Globus pallidus (tissue), 1 donor: ENCODE measurements around the gene OR51S1.
"Not testable (repeated sequence)": the region's sequence is repeated elsewhere in the genome, so short reads cannot be mapped to it uniquely, and the experiment has no call there.

Experiments used
- DNase-seq: peaks from one replicate; pipeline ENCODE4 v3.0.0-alpha.2; 2015; ENCODE audit warnings: low spot score

OR51S1 gene

DNA sequence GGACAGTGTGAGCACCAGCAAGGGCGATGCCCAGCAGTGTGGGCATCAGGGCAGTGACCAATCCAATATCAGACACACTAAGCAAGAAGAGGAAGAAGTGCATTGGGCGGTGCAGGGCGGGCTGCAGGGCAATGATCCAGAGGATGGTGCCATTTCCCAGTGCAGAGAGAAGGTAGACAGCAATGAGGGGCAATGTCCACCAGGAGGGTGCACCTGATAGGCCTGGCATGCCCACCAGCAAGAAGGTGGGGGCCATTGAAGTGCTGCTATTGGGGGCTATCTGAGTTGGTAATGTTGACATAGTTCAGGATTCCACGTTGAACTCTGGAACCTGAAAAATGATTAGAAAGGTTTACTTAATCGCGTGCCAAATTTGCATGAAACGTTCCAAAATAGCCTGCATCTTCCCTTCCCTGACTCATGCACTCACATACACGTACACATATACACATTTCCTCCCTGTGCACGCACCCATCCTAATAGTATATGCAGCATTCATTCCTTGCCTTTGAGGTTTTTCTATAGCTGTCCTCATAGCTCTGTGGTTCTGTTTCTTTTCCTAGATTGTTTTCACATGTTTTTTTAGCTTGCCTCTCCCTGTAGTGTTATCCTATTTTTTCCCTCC lies at the start of gene OR51S1:
OR51S1 (minus strand) TSS at position 301 of the 625 bp plus-strand sequence; CDS start at position 301, 0 bp downstream.
- DNase-seq, result no peak

DNA sequence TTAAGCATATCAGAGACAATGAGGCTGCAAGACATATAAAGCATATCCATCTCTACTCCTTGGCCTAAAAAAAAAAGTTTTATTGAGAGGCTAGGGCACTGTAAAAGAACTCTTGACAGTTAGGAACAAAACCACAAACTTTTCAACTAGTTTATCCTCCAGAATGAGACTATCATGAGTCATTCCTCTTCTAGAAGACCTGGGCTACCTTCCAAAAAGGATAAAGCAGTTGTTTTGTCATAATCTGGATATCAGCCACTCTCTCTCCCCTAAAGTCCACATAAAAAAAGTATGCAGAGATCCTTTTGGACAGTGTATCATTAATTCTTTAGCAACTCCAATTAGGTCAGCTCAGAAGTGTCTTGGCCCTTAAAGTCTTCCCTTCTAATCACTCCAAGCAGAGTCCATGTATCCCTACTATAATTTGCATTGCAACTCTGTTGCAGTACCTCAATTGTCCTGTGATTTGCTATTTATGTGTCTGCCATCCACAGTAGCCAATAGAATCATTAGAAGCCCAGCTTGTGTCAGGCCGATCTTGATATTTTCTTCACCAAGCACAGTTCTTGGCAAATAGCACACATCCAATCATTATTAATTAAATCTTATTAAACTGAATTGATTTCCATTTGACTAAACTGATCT lies 43.1 kb upstream of the OR51S1 start:
- no peak for DNase-seq

DNA sequence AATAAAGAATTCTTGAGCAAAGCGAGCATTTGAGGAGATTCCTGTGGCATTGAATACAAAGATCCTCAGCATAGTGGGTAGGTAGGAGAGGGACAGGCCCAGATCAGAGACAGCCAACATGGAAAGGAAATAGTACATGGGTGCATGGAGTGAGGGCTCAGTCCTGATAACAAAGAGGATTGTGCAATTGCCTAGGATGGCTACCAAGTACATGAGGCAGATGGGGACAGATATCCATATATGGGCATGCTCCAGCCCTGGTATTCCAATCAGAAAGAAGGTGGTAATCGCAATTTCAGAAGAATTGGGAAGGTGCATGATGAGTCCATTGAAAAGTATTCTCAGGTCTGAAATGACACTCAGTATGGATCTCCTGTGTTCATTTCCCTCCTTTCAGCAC lies 41.3 kb upstream of the OR51S1 start:
- no peak for DNase-seq

DNA sequence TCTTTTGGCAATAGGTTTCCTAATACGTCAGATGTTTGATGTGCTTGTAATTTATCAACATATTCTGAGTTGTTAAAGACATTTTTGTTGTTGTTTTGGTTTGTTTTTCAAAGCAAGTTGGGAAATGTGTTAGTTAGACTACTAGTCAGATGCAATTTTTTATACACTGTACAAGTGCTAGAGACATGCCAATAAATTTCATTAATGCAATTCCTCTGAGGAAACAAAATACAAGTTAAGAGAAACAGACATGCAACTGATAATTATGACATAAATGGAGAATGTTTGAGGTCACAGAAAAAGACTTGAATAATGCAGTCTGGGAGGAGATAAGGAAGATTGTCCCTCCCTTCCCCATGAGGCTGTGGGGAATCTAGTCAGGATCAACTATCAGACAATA lies 38.6 kb upstream of the OR51S1 start:
- no peak for DNase-seq

DNA sequence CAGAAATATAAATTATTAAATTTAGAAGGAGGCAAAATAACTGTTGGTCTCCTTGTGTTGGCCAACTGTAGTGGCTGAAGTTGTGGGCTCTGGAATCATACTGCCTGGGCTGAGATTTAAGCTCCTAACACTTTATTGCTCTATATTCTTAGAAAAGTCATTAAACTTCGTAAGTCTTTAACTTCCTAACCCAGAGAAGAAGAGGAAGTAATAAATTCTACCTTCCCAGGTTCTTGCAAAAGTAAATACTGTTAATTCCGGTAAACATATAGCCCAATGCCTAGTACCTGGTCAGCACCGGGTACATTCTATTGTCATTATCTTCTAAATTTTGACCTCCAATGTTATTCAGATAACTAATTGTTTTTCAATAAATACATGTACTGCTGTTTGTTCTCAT lies 37.2 kb upstream of the OR51S1 start:
- no peak for DNase-seq

GRCh38 chr11:4884361-4884760 lies 35.4 kb upstream of the OR51S1 start:
- no peak for DNase-seq

GRCh38 chr11:4882543-4882942 lies 33.5 kb upstream of the OR51S1 start:
- DNase-seq, result no peak

GRCh38 chr11:4881860-4882500 lies 33.0 kb upstream of the OR51S1 start, which contains the start of gene OR51T1:
Gene OR51T1, plus strand, starts transcription at chr11:4881900. Its CDS starts 0 bp downstream, at chr11:4881900.
- DNase-seq, result no peak

DNA sequence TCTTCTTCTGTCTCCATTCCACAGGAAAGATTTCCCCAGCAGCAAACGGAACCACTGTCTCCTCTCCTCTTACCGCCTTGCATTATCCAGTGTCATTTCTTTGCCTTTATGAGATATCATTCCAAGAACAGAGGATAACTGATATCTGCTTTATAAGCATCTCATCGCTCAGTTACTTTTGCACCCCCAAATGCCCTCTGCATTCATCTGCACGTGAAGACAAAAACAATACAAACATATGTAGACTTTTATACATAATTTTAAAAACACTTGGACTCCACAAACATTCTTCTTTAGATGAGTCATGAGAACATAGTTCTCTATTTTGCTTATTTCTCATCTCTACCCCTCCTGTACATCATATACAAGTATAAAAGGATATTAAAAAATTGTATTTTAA lies 32.2 kb upstream of the OR51S1 start:
- no peak for DNase-seq

DNA sequence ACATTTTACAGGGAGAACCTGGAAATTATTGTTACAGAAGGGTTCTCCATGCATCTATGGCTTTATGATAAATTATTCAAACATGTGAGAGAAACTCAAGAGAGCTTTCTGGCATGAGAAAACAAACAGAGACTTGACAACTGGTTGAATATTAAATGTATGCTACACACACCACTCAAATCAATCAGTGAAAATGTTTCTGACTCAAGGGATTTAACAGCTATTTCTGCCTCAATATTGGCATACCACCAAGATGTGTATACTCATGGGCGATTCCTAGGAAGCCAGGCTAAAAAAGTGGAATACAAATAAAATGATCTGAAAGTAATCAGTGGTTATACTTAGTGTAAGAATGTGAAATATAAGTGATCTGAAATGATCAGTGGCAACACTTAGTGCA lies 16.8 kb upstream of the OR51S1 start:
- DNase-seq, result no peak

- no peak for DNase-seq
Measured at GRCh38 chr11:4863876-4864275, 14.9 kb upstream of the OR51S1 start.

- DNase-seq, result no peak
Measured at GRCh38 chr11:4862447-4863236, 13.6 kb upstream of the OR51S1 start.

DNA sequence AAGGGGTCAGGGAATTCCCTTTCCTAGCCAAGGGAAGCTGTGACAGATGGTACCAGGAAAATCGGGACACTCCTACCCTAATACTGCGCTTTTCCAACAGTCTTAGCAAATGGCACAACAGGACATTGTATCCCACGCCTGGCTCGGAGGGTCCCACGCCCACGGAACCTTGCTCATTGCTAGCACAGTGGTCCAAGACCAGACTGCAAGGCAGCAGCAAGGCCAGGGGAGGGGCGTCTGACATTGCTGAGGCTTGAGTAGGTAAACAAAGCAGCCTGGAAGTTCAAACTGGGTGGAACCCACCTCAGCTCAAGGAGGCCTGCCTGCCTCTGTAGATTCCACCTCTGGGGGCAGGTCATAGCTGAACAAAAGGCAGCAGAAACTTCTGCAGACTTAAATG lies 5.3 kb upstream of the OR51S1 start:
- DNase-seq, result not testable (repeated sequence)

DNA sequence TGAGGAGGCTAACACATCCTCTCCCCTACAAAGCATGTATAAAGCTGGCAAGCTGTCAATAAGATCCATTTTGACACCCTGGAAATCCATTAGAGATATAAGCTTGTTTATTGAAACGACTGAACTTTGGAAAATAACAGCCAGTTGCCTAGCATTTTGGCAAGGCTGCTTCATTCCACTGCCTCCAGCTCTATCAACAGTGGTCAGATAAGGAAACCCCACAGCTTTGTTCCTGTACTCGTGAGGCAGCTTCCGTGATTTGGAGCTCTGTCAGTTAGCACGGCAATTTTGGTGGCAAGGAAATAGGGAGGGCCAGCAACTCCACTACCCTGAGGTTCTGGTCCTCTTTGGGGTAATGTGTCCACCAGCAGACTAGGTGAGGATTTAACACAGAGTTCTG lies 2.0 kb upstream of the OR51S1 start:
- DNase-seq, result no peak

DNA sequence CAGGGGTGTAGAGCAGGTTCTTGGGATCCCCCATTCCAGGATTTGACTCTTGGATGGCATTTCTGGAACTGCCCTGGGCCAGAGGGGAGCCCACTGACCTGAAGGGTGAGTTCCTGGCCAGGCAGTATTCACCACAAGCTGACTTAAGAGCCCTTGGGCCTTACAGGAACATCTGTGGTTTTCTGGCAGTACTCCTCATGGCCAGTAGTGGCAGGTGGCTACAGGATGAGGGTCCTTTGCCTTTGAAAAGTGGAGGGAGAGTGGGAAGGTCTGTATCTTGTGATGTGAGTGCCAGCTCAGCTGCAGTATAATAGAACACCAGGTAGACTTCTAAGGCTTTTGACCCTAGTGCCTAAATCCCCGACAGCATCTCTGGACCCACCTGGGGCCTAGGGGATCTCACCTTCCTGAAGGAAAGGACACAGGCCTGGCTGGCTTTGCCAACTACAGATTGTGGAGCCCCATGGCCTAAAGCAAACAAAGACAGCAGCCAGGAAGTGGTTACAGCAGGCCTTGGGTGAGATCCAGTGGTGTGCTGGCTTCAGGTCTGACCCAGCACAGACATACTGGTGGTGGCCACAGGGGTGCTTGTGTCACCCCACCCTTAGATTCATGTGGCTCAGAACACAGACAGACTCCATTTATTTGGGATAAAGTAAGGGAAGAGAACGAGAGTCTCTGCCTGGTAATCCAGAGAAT lies 9.0 kb downstream of the OR51S1 start:
- no peak for DNase-seq

GRCh38 chr11:4830909-4831308 lies 18.1 kb downstream of the OR51S1 start:
- no peak for DNase-seq

DNA sequence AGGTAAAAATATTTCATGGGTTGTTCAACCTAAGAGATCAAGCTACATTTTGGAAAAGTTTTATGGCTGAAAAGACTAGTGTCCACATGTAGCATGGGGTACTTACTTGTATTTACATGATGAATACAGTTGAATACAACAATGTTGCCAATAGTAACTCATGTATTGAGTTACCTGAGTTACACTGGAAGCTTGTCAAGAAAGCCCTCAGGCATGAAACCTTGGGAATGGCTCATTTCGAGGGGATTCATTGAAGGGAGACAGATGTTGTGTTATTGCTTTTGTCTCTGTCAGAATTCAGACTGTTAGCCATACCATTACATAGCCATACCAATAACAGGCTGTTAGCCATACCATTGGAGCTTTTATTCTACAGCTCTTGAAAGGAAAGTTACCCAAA lies 18.7 kb downstream of the OR51S1 start:
- no peak for DNase-seq

DNA sequence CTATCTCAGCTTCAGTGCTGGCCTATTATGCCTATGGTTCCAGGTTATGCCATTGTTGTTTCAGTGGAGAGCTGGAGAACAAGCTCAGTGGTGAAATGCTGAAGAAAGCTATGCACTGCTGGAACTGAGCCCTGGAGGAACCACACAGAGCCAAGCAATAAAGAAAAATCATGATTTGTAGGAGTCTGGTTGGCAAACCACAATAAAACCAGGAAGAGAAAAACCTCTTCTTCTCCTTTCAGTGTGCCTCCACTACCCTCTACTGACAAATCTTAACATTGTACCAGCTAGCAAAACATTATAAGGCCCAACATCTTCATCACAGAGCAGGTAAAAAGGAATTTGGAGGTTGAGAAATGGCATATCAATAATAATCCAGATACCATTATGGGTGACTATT lies 22.6 kb downstream of the OR51S1 start:
- DNase-seq, result no peak

- DNase-seq, result no peak
Measured at GRCh38 chr11:4825132-4825531, 23.9 kb downstream of the OR51S1 start.

GRCh38 chr11:4821021-4821420 lies 28.0 kb downstream of the OR51S1 start, which contains the start of gene OR51F2:
Gene OR51F2, plus strand, starts transcription at chr11:4821321. Its CDS starts 101 bp downstream, at chr11:4821422.
- no peak for DNase-seq

GRCh38 chr11:4809246-4809645 lies 39.8 kb downstream of the OR51S1 start:
- no peak for DNase-seq

- no peak for DNase-seq
Measured at GRCh38 chr11:4808476-4808875, 40.5 kb downstream of the OR51S1 start.
